GM12878 (cell line): ENCODE results near the gene ZNF324. TPM values are rescaled to one million over a fixed set of nuclear protein-coding genes. Genes with fewer than 3 reads are reported as not detected.

Source experiments
- ATF7 ChIP-seq: fragments of 450-650 bp; IDR thresholded peaks from 2 replicates; pipeline ENCODE4 v1.6.1; 2016; ENCODE audit warnings: low read depth, mild to moderate bottlenecking
- CBX3 ChIP-seq: fragments of 200-600 bp; sonication (generic); IDR thresholded peaks from 2 replicates; pipeline ENCODE4 v1.6.1; 2016; ENCODE audit warnings: low read depth, borderline replicate concordance
- CBX5 ChIP-seq: sonication (generic); IDR thresholded peaks from 2 replicates; pipeline ENCODE4 v1.6.1; 2016; ENCODE audit warnings: low read depth, moderate library complexity, mild to moderate bottlenecking, inconsistent platforms
- CEBPB ChIP-seq, 2 experiments: fragments of 150-350 bp in 1 of 2; IDR thresholded peaks; 2 replicates each; pipeline ENCODE4 v1.6.1; 2012 to 2014; ENCODE audit warnings: low read depth in 2 of 2, low read length in 2 of 2, borderline replicate concordance in 1 of 2, inconsistent platforms in 1 of 2
- EED ChIP-seq: sonication (generic); IDR thresholded peaks from 2 replicates; pipeline ENCODE4 v1.6.1; 2016; ENCODE audit warnings: antibody characterized with exemption, low read depth
- GATAD2B ChIP-seq: fragments of 450-650 bp; conservative IDR thresholded peaks from 2 replicates; pipeline ENCODE4 v1.6.1; 2017; ENCODE audit warnings: low read depth, mild to moderate bottlenecking, moderate library complexity
- MAX ChIP-seq: IDR thresholded peaks from 2 replicates; pipeline ENCODE4 v1.6.1; 2012; ENCODE audit warnings: low read depth, low read length, improper control_type of control experiment
- MEF2B ChIP-seq: fragments of 450-650 bp; IDR thresholded peaks from 2 replicates; pipeline ENCODE4 v1.6.1; 2018; ENCODE audit warnings: mild to moderate bottlenecking, moderate library complexity; ENCODE audit not compliant: partially characterized antibody, poor library complexity, severe bottlenecking
- NBN ChIP-seq: fragments of 450-650 bp; IDR thresholded peaks from 2 replicates; pipeline ENCODE4 v1.6.1; 2016
- NR2F1 ChIP-seq: fragments of 450-650 bp; conservative IDR thresholded peaks from 2 replicates; pipeline ENCODE4 v1.6.1; 2017; ENCODE audit warnings: mild to moderate bottlenecking
- POU2F2 ChIP-seq: IDR thresholded peaks from 3 replicates; pipeline ENCODE4 v1.6.1; 2011; ENCODE audit warnings: low read depth, mild to moderate bottlenecking, low read length, borderline replicate concordance
- RB1 ChIP-seq: fragments of 450-650 bp; formaldehyde crosslinking; IDR thresholded peaks from 2 replicates; pipeline ENCODE4 v1.6.1; 2017; ENCODE audit warnings: mild to moderate bottlenecking, borderline replicate concordance
- RELA ChIP-seq: fragments of 450-650 bp; IDR thresholded peaks from 2 replicates; pipeline ENCODE4 v1.8.0; 2014; ENCODE audit warnings: borderline replicate concordance; ENCODE audit not compliant: partially characterized antibody
- SMARCA5 ChIP-seq: fragments of 450-650 bp; IDR thresholded peaks from 2 replicates; pipeline ENCODE4 v1.6.1; 2017; ENCODE audit warnings: mild to moderate bottlenecking
- SMC3 ChIP-seq: IDR thresholded peaks from 2 replicates; pipeline ENCODE4 v1.6.1; 2011; ENCODE audit warnings: low read length, improper control_type of control experiment, borderline replicate concordance
- STAT3 ChIP-seq: IDR thresholded peaks from 2 replicates; pipeline ENCODE4 v1.6.1; 2011; ENCODE audit warnings: low read depth, low read length, improper control_type of control experiment
- SUPT20H ChIP-seq: IDR thresholded peaks from 2 replicates; pipeline ENCODE4 v1.6.1; 2011; ENCODE audit warnings: low read depth, mild to moderate bottlenecking, low read length, moderate library complexity, borderline replicate concordance; ENCODE audit not compliant: control insufficient read depth
- TAF1 ChIP-seq: IDR thresholded peaks from 2 replicates; pipeline ENCODE4 v1.6.1; 2011; ENCODE audit warnings: mild to moderate bottlenecking, low read depth, low read length, borderline replicate concordance
- TBL1XR1 ChIP-seq: IDR thresholded peaks from 2 replicates; pipeline ENCODE4 v1.6.1; 2012; ENCODE audit warnings: low read depth, low read length, improper control_type of control experiment
- TCF12 ChIP-seq: IDR thresholded peaks from 2 replicates; pipeline ENCODE4 v1.6.1; 2011; ENCODE audit warnings: low read depth, mild to moderate bottlenecking, low read length
- TCF7 ChIP-seq: IDR thresholded peaks from 2 replicates; pipeline ENCODE4 v1.6.1; 2014; ENCODE audit warnings: antibody characterized with exemption, borderline replicate concordance
- polyA plus RNA-seq, 11 experiments: library from polyadenylated mRNA; depleted of rRNA in 4 of 11; unstranded in 6 of 11; stranded (reverse) in 5 of 11; fragments of >200 nt; fragmentation: Nextera tagmentation in 4 of 11; fragmentation: Illumina TruSeq in 1 of 11; extraction: Ambion mirVana in 4 of 11; extraction: Trizol in 1 of 11; gene quantifications; 1 replicate in 1 of 11; 2 replicates in 10 of 11; pipeline versions ENCODE4 v1.2.1 to v1.2.3, GENCODE V29; 2011 to 2016; ENCODE audit warnings: inconsistent platforms in 2 of 11, missing spikeins in 2 of 11, low read depth in 1 of 11
- total RNA-seq, 4 experiments: library from RNA; depleted of rRNA in 3 of 4; stranded (reverse); fragments of >200 nt in 3 of 4; fragmentation: Illumina TruSeq in 1 of 4; extraction: Trizol in 1 of 4; gene quantifications; 2 replicates each; pipeline versions ENCODE4 v1.2.1 to v1.2.3, GENCODE V29; 2013 to 2021
- TF ChIP-seq, protein P1 (sequence below): fragments of 450-650 bp; IDR thresholded peaks from 2 replicates; pipeline ENCODE4 v1.6.1; 2016; ENCODE audit warnings: mild to moderate bottlenecking, moderate library complexity, borderline replicate concordance
- TF ChIP-seq, protein P2 (sequence below): fragments of 450-650 bp; IDR thresholded peaks from 2 replicates; pipeline ENCODE4 v1.6.1; 2018; ENCODE audit warnings: borderline replicate concordance, mild to moderate bottlenecking; ENCODE audit not compliant: partially characterized antibody

The ZNF324 gene
- total and polyA plus RNA-seq, 10 of the 15 experiments (the other 5 are each of a cell fraction or from before 2014, with no cell fraction given), result 0.71 to 13.9 (median 7.0) TPM

DNA sequence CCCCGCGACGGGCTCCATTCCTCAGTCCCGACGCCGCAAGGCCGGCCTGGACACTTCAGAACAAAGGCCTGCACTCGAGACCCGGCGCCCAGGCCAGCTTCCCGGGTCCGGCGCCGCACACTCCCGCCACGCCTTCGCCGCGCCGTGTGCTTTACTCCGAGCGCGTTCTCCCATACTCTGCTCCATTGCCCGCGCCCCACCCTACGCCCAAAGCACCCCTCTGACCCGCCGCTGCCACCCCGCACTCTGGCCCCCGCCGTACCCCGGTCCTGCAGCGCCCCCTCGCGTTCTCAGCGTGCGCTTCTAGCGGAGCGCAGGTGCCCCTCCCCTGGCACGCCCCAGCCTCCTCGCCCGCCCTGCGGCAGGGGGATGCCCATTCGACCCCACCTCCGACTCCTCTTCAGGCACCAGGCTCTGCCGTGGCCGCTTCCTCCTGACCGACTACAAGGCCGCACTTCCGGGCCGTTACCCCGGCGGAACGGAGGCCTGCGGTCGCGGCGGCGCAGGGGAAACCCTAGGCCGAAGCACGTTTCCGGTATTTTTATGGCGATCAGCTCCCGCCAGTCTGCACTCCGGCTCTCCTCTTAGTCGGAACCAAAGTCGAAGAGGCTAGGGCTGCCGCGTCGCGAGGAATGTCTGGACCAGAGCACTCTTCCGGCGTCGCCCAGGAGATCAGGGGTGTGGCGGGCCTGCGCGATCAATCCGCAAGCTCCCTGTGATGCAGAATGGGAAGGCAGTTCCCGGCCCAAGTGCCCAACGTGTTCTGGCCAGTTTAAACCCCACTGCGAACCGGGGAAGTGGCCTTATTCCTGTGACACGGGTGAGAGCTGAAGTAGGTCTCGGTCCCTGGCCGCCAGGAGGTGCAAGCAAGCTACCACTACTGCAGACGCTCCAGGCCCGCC is 52.7 kb downstream of the ZNF324 start, which contains the start of gene ZBTB45 (continued):
- peak; percentile 86 for TF ChIP-seq NR2F1
- TF ChIP-seq, protein P1, sequence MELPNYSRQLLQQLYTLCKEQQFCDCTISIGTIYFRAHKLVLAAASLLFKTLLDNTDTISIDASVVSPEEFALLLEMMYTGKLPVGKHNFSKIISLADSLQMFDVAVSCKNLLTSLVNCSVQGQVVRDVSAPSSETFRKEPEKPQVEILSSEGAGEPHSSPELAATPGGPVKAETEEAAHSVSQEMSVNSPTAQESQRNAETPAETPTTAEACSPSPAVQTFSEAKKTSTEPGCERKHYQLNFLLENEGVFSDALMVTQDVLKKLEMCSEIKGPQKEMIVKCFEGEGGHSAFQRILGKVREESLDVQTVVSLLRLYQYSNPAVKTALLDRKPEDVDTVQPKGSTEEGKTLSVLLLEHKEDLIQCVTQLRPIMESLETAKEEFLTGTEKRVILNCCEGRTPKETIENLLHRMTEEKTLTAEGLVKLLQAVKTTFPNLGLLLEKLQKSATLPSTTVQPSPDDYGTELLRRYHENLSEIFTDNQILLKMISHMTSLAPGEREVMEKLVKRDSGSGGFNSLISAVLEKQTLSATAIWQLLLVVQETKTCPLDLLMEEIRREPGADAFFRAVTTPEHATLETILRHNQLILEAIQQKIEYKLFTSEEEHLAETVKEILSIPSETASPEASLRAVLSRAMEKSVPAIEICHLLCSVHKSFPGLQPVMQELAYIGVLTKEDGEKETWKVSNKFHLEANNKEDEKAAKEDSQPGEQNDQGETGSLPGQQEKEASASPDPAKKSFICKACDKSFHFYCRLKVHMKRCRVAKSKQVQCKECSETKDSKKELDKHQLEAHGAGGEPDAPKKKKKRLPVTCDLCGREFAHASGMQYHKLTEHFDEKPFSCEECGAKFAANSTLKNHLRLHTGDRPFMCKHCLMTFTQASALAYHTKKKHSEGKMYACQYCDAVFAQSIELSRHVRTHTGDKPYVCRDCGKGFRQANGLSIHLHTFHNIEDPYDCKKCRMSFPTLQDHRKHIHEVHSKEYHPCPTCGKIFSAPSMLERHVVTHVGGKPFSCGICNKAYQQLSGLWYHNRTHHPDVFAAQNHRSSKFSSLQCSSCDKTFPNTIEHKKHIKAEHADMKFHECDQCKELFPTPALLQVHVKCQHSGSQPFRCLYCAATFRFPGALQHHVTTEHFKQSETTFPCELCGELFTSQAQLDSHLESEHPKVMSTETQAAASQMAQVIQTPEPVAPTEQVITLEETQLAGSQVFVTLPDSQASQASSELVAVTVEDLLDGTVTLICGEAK, result peak; percentile 99
- peak; percentile 63 for TF ChIP-seq MEF2B
- no peak for TF ChIP-seq CBX3
- no peak for TF ChIP-seq SUPT20H
- peak; percentile 92; the same call in 1 of the 2 replicates for TF ChIP-seq RB1
- peak; percentile 74 for TF ChIP-seq ATF7
- TF ChIP-seq TBL1XR1, result peak; percentile 78
- TF ChIP-seq TCF7, result no peak; the same call in 1 of the 2 replicates
- TF ChIP-seq GATAD2B, result peak; percentile 88
- TF ChIP-seq MAX, result no peak; the same call in 1 of the 2 replicates
- TF ChIP-seq CEBPB (IDR thresholded peaks at IDR 0.05; ENCODE audit: borderline replicate concordance in 1 of 2, low read depth in 2 of 2, low read length in 2 of 2), result no peak
- peak; percentile 96 for TF ChIP-seq NBN
- peak; percentile 62; the same call in 1 of the 2 replicates for TF ChIP-seq EED
- TF ChIP-seq POU2F2, result peak; percentile 91
- TF ChIP-seq TCF12, result peak; percentile 48
- peak; percentile 97 for TF ChIP-seq RELA
- peak; percentile 92 for TF ChIP-seq CBX5
- TF ChIP-seq STAT3, result 0 out of 2 replicates have a peak, but pooled peaks have one; percentile 54
- peak; percentile 86; the same call in 1 of the 2 replicates for TF ChIP-seq SMARCA5
- TF ChIP-seq, protein P2, sequence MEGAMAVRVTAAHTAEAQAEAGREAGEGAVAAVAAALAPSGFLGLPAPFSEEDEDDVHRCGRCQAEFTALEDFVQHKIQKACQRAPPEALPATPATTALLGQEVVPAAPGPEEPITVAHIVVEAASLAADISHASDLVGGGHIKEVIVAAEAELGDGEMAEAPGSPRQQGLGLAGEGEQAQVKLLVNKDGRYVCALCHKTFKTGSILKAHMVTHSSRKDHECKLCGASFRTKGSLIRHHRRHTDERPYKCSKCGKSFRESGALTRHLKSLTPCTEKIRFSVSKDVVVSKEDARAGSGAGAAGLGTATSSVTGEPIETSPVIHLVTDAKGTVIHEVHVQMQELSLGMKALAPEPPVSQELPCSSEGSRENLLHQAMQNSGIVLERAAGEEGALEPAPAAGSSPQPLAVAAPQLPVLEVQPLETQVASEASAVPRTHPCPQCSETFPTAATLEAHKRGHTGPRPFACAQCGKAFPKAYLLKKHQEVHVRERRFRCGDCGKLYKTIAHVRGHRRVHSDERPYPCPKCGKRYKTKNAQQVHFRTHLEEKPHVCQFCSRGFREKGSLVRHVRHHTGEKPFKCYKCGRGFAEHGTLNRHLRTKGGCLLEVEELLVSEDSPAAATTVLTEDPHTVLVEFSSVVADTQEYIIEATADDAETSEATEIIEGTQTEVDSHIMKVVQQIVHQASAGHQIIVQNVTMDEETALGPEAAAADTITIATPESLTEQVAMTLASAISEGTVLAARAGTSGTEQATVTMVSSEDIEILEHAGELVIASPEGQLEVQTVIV, result peak; percentile 87
- peak; percentile 96 for TF ChIP-seq TAF1
- TF ChIP-seq SMC3, result peak; percentile 44
